NK-92 treated with Interleukin-12 subunit alpha and Interleukin-12 subunit beta, amount 100 ng/mL, for 24 hours (cell line): ENCODE results near the gene RNF225.
"Not testable (repeated sequence)": the region's sequence is repeated elsewhere in the genome, so short reads cannot be mapped to it uniquely, and the experiment has no call there.

ENCODE experiments used
- DNase-seq: peaks from one replicate; lab custom pipeline; 2025; lab: John Stamatoyannopoulos, UW

Gene RNF225

GRCh38 chr19:58409010-58409790 lies 13.7 kb downstream of the RNF225 start:
- DNase-seq, result no peak

GRCh38 chr19:58416604-58417003 lies 21.1 kb downstream of the RNF225 start:
- no peak for DNase-seq

- DNase-seq, result no peak
Measured at GRCh38 chr19:58417071-58417470, 21.6 kb downstream of the RNF225 start.

- no peak for DNase-seq
Measured at GRCh38 chr19:58428617-58429016, 33.2 kb downstream of the RNF225 start.

- DNase-seq, result no peak
Measured at GRCh38 chr19:58429745-58430144, 34.3 kb downstream of the RNF225 start.

GRCh38 chr19:58434217-58434616 lies 38.8 kb downstream of the RNF225 start:
- DNase-seq, result no peak

GRCh38 chr19:58439576-58440554 lies 44.4 kb downstream of the RNF225 start, which contains the start of gene ZNF132:
Gene ZNF132, minus strand, starts transcription at chr19:58440153. Its CDS starts 332 bp downstream, at chr19:58439821.
- DNase-seq, result peak; percentile 95

- no peak for DNase-seq
Measured at GRCh38 chr19:58440556-58440955, 45.1 kb downstream of the RNF225 start.

GRCh38 chr19:58442986-58443385 lies 47.5 kb downstream of the RNF225 start:
- DNase-seq, result not testable (repeated sequence)
